ENCODE data around the gene CCNQ. TPM values are rescaled to one million over a fixed set of nuclear protein-coding genes. Genes with fewer than 3 reads are reported as not detected.

Gene CCNQ
- total RNA-seq, 4 donors from 2014 or later, result 26.0 to 42.6 (median 31.0) TPM

DNA sequence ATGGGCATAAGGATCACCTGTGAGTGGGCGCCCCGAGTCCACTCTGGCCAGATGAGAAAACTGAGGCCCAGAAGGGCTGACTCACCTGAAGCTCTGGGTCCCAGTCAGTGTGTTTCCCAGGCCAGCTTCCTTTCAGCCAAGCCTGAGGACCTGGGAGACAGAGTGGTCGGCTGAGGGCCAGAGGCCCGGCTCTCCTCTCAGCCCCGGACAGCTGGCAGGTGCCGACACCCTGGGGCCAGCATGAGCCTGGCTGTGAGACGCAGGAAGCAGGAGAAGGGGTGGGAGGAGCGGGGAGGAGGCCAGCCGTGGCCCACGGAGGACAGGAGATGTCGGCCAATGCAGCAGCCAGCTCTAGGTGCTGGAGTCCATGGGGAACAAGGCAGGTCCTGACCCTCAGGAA lies 52.6 kb downstream of the CCNQ start:
- TF ChIP-seq, protein P1, sequence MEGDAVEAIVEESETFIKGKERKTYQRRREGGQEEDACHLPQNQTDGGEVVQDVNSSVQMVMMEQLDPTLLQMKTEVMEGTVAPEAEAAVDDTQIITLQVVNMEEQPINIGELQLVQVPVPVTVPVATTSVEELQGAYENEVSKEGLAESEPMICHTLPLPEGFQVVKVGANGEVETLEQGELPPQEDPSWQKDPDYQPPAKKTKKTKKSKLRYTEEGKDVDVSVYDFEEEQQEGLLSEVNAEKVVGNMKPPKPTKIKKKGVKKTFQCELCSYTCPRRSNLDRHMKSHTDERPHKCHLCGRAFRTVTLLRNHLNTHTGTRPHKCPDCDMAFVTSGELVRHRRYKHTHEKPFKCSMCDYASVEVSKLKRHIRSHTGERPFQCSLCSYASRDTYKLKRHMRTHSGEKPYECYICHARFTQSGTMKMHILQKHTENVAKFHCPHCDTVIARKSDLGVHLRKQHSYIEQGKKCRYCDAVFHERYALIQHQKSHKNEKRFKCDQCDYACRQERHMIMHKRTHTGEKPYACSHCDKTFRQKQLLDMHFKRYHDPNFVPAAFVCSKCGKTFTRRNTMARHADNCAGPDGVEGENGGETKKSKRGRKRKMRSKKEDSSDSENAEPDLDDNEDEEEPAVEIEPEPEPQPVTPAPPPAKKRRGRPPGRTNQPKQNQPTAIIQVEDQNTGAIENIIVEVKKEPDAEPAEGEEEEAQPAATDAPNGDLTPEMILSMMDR (IDR thresholded peaks at IDR 0.05), result no peak
- ATAC-seq (ENCODE audit: low FRiP score) (no peak), DNase-seq (ENCODE audit: low spot score) (no peak)

GRCh38 chrX:153544727-153545126 lies 54.2 kb downstream of the CCNQ start:
- no peak for DNase-seq (ENCODE audit: low spot score)
- no peak for ATAC-seq (ENCODE audit: low FRiP score)
- TF ChIP-seq, protein P1 (IDR thresholded peaks at IDR 0.05), result no peak

GRCh38 chrX:153539979-153540358 lies 59.0 kb downstream of the CCNQ start:
- DNase-seq (ENCODE audit: low spot score) (no peak), ATAC-seq (ENCODE audit: low FRiP score) (no peak)
- TF ChIP-seq, protein P1 (IDR thresholded peaks at IDR 0.05), result no peak

GRCh38 chrX:153539171-153539978 lies 59.6 kb downstream of the CCNQ start:
- ATAC-seq (ENCODE audit: low FRiP score) (peak; percentile 29), DNase-seq (ENCODE audit: low spot score) (peak; percentile 28)
- TF ChIP-seq, protein P1 (IDR thresholded peaks at IDR 0.05), result peak in 1 of 3 donors; percentile 31

DNA sequence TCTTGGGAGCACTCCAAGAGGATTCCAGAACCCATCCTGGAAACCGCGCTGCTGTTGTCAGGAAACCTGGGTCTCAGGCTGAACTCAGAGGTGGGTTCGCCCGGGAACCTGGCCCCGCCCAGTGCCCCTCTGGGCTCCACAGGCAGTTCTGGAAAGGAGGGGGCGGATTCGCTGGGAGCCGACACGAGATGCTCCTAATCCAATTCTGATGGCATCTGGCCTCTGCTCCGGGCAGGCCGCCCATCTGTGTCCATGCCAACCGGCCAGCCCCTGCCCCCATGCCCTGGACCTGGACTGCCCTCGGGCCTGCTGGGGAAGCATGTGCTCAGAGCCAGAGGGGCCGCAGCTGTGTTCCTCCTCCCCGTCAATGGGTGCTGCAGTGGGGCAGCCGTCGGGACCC lies 60.5 kb downstream of the CCNQ start:
- ATAC-seq (ENCODE audit: low FRiP score) (no peak), DNase-seq (ENCODE audit: low spot score) (no peak)
- TF ChIP-seq, protein P1 (IDR thresholded peaks at IDR 0.05), result no peak

Other genes with a start within 250 kb of the CCNQ start
- gene PNMA6E, start 197.8 kb downstream of the CCNQ start, total RNA-seq, result under 1 TPM in 1 of 4 donors, not detected in 3; 0.32 TPM
- 1 to 10 TPM; 1.4 to 7.6 (median 4.2) TPM for gene ZFP92, start 187.7 kb downstream of the CCNQ start, total RNA-seq
- 1 to 10 TPM in 3 of 4 donors, under 1 TPM in 1; 0.69 to 4.2 (median 1.2) TPM for gene TREX2, start 153.1 kb downstream of the CCNQ start, total RNA-seq
- gene HAUS7, start 128.6 kb downstream of the CCNQ start, total RNA-seq, result 10 to 100 TPM; 14.9 to 35.0 (median 23.9) TPM
- gene BGN, start 104.2 kb downstream of the CCNQ start, total RNA-seq, result 10 to 100 TPM; 14.9 to 40.2 (median 18.6) TPM
- gene ATP2B3, start 81.5 kb downstream of the CCNQ start, total RNA-seq, result not detected
- gene DUSP9, start 48.1 kb upstream of the CCNQ start, total RNA-seq, result 1 to 10 TPM in 1 of 4 donors, under 1 TPM in 1, not detected in 2; 0.48 to 2.3 TPM
- under 1 TPM in 2 of 4 donors, not detected in 2; 0.46 to 0.60 TPM for gene PNCK, start 74.7 kb upstream of the CCNQ start, total RNA-seq
- gene SLC6A8, start 88.8 kb upstream of the CCNQ start, total RNA-seq, result 10 to 100 TPM; 13.5 to 32.4 (median 26.3) TPM
- 100 to 1,000 TPM; 119 to 421 (median 240) TPM for gene BCAP31, start 125.2 kb upstream of the CCNQ start, total RNA-seq
- gene ABCD1, start 125.7 kb upstream of the CCNQ start, total RNA-seq, result 10 to 100 TPM; 17.5 to 38.9 (median 23.4) TPM
- gene PLXNB3, start 165.1 kb upstream of the CCNQ start, total RNA-seq, result 10 to 100 TPM in 2 of 4 donors, 1 to 10 TPM in 2; 3.2 to 13.2 (median 10.2) TPM
- under 1 TPM in 3 of 4 donors, not detected in 1; 0.12 to 0.47 (median 0.19) TPM for gene SRPK3, start 181.9 kb upstream of the CCNQ start, total RNA-seq
- 100 to 1,000 TPM in 1 of 4 donors, 10 to 100 TPM in 3; 71.9 to 119 (median 89.7) TPM for gene IDH3G, start 195.2 kb upstream of the CCNQ start, total RNA-seq
- 100 to 1,000 TPM; 126 to 249 (median 179) TPM for gene SSR4, start 195.5 kb upstream of the CCNQ start, total RNA-seq
- 1 to 10 TPM; 1.9 to 2.6 (median 2.2) TPM for gene PDZD4, start 231.4 kb upstream of the CCNQ start, total RNA-seq

All from omental fat pad (tissue), 4 donors.